GM18520 (cell line): ENCODE results near the gene MICALL1.
A peak's percentile ranks its signal among the peaks of the same experiment; 100 is the strongest.

ENCODE experiments used
- ATAC-seq: cut with Tn5 transposase; IDR thresholded peaks from one replicate; pipeline ENCODE4 v1.9.1; 2021; ENCODE audit not compliant: unreplicated experiment

Gene MICALL1, protein sequence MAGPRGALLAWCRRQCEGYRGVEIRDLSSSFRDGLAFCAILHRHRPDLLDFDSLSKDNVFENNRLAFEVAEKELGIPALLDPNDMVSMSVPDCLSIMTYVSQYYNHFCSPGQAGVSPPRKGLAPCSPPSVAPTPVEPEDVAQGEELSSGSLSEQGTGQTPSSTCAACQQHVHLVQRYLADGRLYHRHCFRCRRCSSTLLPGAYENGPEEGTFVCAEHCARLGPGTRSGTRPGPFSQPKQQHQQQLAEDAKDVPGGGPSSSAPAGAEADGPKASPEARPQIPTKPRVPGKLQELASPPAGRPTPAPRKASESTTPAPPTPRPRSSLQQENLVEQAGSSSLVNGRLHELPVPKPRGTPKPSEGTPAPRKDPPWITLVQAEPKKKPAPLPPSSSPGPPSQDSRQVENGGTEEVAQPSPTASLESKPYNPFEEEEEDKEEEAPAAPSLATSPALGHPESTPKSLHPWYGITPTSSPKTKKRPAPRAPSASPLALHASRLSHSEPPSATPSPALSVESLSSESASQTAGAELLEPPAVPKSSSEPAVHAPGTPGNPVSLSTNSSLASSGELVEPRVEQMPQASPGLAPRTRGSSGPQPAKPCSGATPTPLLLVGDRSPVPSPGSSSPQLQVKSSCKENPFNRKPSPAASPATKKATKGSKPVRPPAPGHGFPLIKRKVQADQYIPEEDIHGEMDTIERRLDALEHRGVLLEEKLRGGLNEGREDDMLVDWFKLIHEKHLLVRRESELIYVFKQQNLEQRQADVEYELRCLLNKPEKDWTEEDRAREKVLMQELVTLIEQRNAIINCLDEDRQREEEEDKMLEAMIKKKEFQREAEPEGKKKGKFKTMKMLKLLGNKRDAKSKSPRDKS

DNA sequence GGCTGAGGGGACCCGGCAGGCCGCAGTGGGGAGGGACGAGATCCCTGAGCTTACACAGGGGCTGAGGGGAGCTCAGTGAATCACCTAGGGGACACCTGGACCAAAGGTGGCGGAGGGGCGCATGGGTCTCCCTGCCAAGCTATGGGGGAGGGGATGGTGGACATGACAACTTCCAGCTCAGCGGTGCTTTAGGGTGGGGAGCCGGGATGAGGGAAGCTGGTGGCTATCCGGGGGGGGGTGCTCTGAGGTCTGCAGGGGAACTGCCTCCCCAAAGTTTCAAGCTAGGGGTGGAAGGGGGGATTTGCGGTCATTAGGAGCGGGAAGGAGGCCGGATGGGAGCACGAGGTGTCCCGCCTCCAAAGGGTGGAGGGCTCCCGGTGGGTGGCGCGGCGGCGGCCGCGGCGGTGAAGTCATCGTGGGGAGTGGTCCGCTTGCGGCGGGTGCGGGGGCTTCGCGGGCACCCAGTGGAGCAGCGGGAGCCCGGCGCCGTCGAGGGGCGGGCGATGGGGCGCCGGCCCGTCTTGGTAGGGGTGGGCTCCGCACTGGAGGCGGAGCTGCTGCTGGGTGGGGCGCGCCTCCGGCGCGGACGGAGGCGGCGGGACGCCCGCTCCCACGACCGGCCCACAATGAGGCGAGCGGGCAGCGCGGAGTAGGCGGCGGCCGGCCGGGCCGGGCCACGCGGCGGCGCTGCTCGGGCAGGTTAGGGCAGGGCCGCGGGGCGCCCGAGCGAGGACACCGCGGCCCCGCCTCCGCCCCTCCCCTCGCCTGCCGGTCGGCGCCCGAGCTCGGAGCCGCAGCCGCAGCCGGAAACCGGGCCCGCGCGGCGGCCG is at the start of gene MICALL1:
TSS of gene MICALL1 (plus strand) at position 764 of the 830 bp plus-strand sequence. CDS start 126 bp downstream, outside the sequence.
- ATAC-seq: peak; percentile 72

GRCh38 chr22:37860796-37861421 is 45.2 kb upstream of the MICALL1 start:
- no peak for ATAC-seq

DNA sequence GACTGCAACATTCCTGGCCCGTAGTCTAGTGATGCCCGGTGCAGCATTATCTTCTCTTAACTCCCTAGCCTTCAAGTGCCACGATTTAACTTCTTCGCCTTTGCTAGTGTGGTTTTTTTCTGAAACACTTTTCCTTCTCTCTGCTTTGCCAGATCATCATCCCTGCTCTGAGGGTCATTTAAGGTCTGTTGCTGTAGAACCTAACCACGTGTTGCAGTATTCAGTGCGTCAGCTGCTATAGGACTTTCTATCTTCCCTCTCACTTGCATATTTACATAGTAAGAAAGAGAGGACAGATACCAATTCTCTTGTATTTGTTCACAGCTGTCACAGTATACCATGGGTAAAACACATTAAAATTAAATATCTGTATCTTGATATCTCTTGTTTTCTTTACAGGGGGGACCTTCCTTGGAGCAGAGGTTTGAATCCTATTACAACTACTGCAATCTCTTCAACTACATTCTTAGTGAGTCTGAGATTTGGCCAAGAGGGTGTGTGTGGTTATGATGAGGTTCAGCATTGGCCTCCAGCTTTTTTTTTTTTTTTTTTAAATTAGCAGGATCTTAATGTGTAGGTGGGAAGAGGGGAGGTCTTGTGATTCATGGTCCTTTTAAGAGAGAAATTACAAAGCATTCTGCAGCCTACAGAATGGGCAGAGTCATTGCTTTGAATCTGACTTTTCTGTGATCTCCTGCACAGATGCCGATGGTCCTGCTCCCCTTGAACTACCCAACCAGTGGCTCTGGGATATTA is 43.3 kb upstream of the MICALL1 start:
- ATAC-seq: no peak

GRCh38 chr22:37865510-37865909 is 40.6 kb upstream of the MICALL1 start:
- ATAC-seq: no peak

DNA sequence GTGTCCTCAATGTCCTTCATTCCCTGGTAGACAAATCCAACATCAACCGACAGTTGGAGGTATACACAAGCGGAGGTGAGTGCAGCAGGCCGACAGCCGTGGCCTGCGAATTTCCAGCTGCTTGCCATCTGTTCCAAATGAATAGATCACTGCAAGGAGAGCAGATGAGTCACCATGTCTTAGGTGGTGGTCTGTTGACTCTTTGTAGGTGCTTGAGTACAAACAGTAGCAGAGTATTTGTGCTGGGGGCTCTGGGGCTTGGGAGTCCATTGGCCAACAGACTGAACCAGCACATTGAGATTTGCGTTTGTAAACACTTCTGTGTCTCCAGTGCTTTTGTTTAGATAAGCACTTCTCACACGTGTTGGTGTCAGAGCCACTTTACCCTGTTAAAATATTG is 35.8 kb upstream of the MICALL1 start:
- no peak for ATAC-seq

- ATAC-seq: no peak
Measured at GRCh38 chr22:37880668-37881440, 25.2 kb upstream of the MICALL1 start.

DNA sequence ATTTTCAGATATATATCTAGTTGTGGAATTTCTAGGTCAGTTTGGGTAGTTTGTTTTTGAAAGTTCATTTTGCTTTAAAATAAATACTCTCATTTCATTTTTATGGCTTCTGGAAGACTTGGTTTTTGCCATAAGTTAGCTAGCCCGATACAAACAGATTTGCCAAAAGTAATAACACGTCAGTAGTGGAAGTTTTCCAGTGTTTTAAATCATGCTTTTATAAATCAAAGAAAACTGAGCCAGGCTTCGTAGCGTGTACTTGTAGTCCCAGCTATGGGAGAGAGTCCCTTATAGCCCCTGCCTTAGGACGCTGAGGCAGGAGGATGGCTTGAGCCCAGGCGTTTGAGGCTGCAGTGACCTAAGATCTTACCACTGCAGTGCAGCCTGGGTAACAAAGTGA is 21.7 kb upstream of the MICALL1 start:
- no peak for ATAC-seq

DNA sequence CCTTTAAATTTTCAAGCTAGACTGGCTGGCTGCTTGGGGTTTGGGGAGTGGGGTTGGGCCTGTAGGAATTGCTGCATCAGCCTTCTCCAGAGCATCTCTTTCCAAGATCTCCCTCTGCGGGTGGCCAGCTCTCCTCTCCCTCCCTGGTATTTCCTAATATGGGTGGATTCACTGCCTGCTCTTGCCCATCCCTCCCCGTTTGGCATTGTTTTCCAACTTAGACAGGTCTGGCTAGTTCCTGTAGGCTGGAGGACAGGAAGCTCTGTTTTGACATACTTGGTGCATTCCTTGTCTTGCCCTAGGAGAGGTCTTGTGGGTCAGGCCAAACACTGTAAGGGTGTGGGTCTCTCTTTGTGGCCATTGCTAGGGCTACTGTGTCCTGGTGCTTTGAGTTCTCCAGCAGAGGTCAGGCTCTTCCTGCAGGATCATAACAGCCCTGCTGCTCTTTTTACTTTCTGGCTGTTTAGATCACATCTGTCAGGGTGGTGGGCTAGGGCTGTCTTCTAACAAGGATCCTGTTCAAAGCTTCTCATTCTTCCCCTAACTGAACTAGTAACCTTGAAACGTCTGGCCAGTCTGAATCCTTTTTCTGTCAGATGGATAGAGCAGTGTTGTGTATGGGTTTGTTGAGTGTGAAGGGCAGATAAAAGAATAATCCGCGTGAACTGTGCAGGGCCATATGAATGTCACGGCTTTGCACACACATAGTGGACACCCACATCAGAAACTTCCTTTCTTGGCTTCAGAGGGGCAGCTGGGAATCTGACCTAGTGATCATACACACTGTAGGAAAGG is 18.3 kb upstream of the MICALL1 start:
- ATAC-seq: no peak

DNA sequence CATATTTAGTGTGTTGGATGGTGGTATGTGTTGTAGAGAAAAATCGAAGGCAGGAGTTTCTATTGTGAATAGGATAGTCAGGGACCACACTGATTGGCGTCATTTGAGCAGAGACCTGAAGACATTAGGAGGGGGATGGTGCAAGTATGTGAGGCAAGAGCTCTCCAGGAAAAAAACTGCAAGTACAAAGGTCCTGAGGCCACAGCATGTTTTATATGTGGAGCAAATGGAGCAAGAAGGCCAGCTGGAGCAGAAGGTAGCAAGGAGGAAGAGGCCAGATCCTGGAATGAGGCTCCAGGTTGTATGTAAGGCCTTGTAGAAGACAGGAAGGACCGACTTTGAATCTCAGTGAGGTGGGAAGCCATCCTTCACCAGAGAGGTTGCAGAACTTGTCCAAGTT is 14.2 kb upstream of the MICALL1 start:
- ATAC-seq: no peak

DNA sequence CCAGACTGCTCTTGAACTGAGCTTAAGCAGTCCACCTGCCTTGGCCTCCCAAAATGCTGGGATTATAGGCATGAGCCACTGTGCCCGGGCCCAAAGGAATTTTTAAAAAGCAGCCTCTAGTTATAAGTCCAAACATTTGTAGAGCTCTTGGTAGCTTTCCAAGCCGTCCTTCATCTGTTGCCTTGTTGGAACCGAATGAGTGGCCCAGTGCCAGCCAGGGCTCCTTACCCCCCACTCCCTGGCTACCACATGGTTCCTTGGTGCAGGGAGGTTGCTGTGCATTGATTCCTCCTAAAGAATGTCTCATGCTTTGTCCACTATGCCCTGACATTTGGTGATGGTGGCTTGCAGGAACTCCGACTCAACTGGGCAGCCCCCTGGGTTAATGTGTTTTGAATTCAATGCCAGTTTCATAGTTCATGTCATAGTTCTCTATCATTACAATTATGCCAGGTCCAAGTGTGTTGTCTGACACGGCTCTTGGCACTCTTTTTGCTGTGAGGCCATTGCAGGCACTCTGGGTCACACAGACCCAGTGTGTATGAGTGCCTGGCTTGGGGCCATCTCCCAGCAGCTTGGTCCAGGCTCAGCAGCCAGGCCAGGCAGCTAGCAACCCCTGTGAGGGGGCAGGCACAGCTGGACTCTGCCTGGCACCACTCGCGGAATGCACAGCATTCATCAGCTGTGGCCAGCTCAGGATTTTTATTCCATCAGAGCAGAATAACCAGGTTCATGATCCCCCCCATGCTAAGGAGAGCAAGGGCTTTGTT is 13.3 kb upstream of the MICALL1 start:
- ATAC-seq: no peak

DNA sequence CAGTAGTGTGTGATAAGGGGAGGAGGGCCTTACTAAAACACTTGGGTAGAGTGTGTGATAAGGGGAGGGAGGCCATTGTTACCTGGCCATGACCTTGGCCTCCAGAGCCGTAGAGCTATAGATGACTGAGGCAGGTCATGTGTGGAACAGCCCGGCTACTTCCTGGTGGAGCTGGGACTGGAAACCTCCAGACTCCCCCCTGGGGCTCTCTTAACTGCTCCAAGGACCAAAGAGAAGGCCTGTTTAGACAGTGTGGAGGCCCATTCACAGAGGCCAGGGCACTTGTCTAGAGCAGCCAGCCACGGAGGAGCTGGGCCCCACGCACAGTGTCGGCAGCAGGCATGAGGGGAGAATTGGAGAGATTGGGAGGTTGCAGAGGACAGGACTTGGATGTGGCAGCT is 12.5 kb upstream of the MICALL1 start:
- ATAC-seq: no peak

GRCh38 chr22:37894939-37895670 is 11.0 kb upstream of the MICALL1 start:
- ATAC-seq: no peak

DNA sequence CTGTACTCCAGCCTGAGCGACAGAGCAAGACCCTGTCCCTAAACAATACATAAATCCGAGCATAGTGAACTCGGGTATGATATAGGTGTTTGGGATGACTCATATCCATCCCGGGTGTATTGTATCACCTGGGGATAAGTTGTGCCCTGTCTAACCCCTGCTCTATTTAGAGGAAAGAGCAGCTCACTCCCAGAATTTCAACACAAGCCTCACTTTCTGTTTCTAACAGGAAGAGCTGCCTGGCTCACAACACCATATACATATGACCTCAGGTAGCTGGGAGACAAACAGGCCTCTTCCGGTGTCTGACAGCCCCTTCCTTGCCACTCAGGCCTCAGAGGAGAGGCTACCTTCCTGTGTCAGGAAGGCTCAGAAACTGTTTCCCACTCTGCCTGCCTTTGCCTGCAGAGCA is 9.9 kb upstream of the MICALL1 start:
- no peak for ATAC-seq

DNA sequence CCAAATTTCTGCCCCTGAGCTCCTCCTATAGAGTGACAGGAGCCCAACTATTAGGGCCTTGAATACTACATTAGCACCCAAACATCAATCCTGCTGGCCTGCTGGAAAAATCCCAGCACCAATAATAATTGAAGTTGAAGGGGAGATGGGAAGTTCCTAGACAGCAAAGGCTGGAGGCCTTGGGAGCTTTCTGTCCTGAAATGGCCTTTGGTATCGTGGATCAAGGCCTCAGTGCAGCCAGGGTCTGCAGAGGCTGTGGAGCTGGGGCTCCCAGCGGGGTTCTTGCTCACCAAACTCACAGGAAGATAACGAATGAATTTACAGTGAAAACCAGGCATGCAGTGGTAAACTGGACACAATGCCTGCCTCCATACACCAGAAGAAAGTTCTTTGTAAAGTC is 9.2 kb upstream of the MICALL1 start:
- ATAC-seq: no peak

DNA sequence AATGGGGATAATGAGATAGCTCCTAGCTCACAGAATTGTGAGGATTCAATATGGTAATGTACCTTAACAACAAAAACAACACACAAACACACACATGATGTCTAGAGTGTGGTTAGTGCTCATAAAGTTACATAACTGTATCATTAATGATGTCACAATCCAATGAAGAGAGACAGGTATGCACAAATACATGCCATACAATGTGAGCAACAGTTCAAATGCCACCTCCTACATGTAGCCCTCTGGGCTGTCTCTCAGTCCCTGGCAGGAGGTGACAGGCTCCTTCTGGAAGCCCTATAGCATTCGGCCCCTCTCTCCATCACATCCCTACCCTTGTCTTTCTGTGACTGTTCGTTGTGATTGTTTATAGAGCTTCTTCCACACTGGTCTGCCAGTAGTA is 8.3 kb upstream of the MICALL1 start:
- no peak for ATAC-seq

DNA sequence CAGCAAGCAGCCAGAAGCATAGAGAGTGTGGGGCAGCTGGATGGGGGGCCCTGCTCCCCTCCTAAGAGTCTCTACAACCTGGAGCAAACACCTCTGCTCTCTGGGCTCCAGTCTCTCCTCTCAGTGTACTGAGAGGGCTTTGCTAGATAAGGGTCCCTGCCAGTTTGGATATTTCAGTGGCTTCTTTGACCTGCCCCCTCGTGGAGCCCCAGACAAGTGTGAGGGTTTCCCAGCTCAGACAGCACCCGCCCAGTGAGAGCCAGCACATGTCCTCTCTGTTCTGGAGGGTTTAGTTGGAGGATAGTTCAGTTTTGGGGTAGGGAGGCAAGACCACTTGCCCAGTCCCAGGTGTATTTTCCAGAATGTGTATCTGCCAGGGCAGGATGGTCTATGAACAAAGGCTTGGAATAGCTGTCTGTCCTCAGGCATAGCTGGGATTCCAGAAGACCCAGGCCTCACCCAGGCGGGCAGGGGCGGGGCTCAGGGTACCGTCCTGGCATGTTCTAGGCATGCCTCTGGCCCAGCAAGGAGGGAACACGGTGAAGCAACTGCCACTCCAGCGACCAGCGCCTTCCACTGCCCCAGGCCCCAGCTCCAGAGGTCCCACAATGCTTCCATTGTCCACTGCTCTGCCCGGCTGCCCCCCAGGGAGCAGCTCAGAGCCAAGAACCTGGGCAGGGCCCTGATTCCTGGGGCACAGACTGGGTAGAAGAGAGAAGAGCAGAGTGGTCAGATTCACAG is 7.5 kb upstream of the MICALL1 start:
- ATAC-seq: no peak
